HepG2 (cell line): Measurements from ENCODE around the gene NPDC1. TPM values are rescaled to one million over a fixed set of nuclear protein-coding genes. Genes with fewer than 3 reads are reported as not detected.

ENCODE experiments used
- ADNP ChIP-seq: sonication (generic); formaldehyde crosslinking; IDR thresholded peaks from 2 replicates; pipeline ENCODE4 v1.4.0; 2020; ENCODE audit warnings: missing genetic modification reagents
- AKAP8 ChIP-seq: sonication (generic); formaldehyde crosslinking; IDR thresholded peaks from 2 replicates; pipeline ENCODE4 v1.5.1; 2020; ENCODE audit warnings: mild to moderate bottlenecking, missing genetic modification reagents
- ARID2 ChIP-seq: sonication (generic); formaldehyde crosslinking; IDR thresholded peaks from 2 replicates; pipeline ENCODE4 v1.8.1; 2022; ENCODE audit warnings: mild to moderate bottlenecking, missing genetic modification reagents, borderline replicate concordance
- ATF1 ChIP-seq: IDR thresholded peaks from 2 replicates; pipeline ENCODE4 v1.6.1; 2016; ENCODE audit warnings: mild to moderate bottlenecking, control low read depth
- BATF2 ChIP-seq: sonication (generic); formaldehyde crosslinking; IDR thresholded peaks from 2 replicates; pipeline ENCODE4 v1.8.0; 2022; ENCODE audit warnings: mild to moderate bottlenecking, missing genetic modification reagents, moderate library complexity
- BRF2 ChIP-seq: sonication (generic); formaldehyde crosslinking; IDR thresholded peaks from 2 replicates; pipeline ENCODE4 v1.8.1; 2022; ENCODE audit warnings: mild to moderate bottlenecking, missing genetic modification reagents
- CAMTA2 ChIP-seq: sonication (generic); formaldehyde crosslinking; IDR thresholded peaks from 2 replicates; pipeline ENCODE4 v1.4.0; 2020; ENCODE audit warnings: mild to moderate bottlenecking, missing genetic modification reagents, borderline replicate concordance
- CBFB ChIP-seq: sonication (generic); formaldehyde crosslinking; IDR thresholded peaks from 2 replicates; pipeline ENCODE4 v1.4.0; 2020; ENCODE audit warnings: missing genetic modification reagents
- CENPBD1 ChIP-seq: sonication (generic); formaldehyde crosslinking; IDR thresholded peaks from 2 replicates; pipeline ENCODE4 v1.8.0; 2022; ENCODE audit warnings: missing genetic modification reagents, low read depth, mild to moderate bottlenecking, borderline replicate concordance
- DR1 ChIP-seq: sonication (generic); formaldehyde crosslinking; IDR thresholded peaks from 2 replicates; pipeline ENCODE4 v1.8.0; 2021; ENCODE audit warnings: mild to moderate bottlenecking, missing genetic modification reagents, inconsistent platforms
- ELF3 ChIP-seq: IDR thresholded peaks from 2 replicates; pipeline ENCODE4 v1.6.1; 2016; ENCODE audit warnings: missing genetic modification reagents, missing compliant biosample characterization
- FOXK2 ChIP-seq: fragments of 450-650 bp; IDR thresholded peaks from 2 replicates; pipeline ENCODE4 v1.6.1; 2016
- GFI1 ChIP-seq: sonication (generic); formaldehyde crosslinking; IDR thresholded peaks from 2 replicates; pipeline ENCODE4 v1.5.0; 2020; ENCODE audit warnings: missing genetic modification reagents, mild to moderate bottlenecking, borderline replicate concordance
- HIVEP1 ChIP-seq: sonication (generic); formaldehyde crosslinking; IDR thresholded peaks from 2 replicates; pipeline ENCODE4 v1.4.0; 2020; ENCODE audit warnings: mild to moderate bottlenecking, missing genetic modification reagents
- LBX2 ChIP-seq: sonication (generic); formaldehyde crosslinking; IDR thresholded peaks from 2 replicates; pipeline ENCODE4 v1.5.0; 2020; ENCODE audit warnings: missing genetic modification reagents, mild to moderate bottlenecking, borderline replicate concordance
- NFATC3 ChIP-seq: sonication (generic); formaldehyde crosslinking; IDR thresholded peaks from 2 replicates; pipeline ENCODE4 v1.5.1; 2020; ENCODE audit warnings: mild to moderate bottlenecking, missing genetic modification reagents
- NR3C1 ChIP-seq: sonication (generic); formaldehyde crosslinking; IDR thresholded peaks from 2 replicates; pipeline ENCODE4 v1.4.0; 2020; ENCODE audit warnings: missing genetic modification reagents
- ONECUT2 ChIP-seq: sonication (generic); formaldehyde crosslinking; IDR thresholded peaks from 2 replicates; pipeline ENCODE4 v1.4.0; 2020; ENCODE audit warnings: missing genetic modification reagents
- PAWR ChIP-seq: sonication (generic); formaldehyde crosslinking; IDR thresholded peaks from 2 replicates; pipeline ENCODE4 v1.4.0; 2020; ENCODE audit warnings: missing genetic modification reagents, mild to moderate bottlenecking, borderline replicate concordance
- PBX3 ChIP-seq: sonication (generic); formaldehyde crosslinking; IDR thresholded peaks from 2 replicates; pipeline ENCODE4 v1.8.1; 2023; ENCODE audit warnings: missing genetic modification reagents, inconsistent platforms, borderline replicate concordance
- PHF20 ChIP-seq: sonication (generic); formaldehyde crosslinking; IDR thresholded peaks from 2 replicates; pipeline ENCODE4 v1.5.0; 2020; ENCODE audit warnings: mild to moderate bottlenecking, missing genetic modification reagents
- ZNF275 ChIP-seq: sonication (generic); formaldehyde crosslinking; IDR thresholded peaks from 2 replicates; pipeline ENCODE4 v1.8.0; 2022; ENCODE audit warnings: missing genetic modification reagents, mild to moderate bottlenecking, inconsistent platforms, borderline replicate concordance
- ZNF383 ChIP-seq: sonication (generic); formaldehyde crosslinking; IDR thresholded peaks from 2 replicates; pipeline ENCODE4 v1.4.0; 2020; ENCODE audit warnings: missing genetic modification reagents, mild to moderate bottlenecking, borderline replicate concordance
- ZNF414 ChIP-seq: sonication (generic); formaldehyde crosslinking; IDR thresholded peaks from 2 replicates; pipeline ENCODE4 v1.5.0; 2020; ENCODE audit warnings: missing genetic modification reagents
- ZNF441 ChIP-seq: sonication (generic); formaldehyde crosslinking; IDR thresholded peaks from 2 replicates; pipeline ENCODE4 v1.7.0; 2021; ENCODE audit warnings: missing genetic modification reagents, borderline replicate concordance
- polyA plus RNA-seq, 8 experiments: library from polyadenylated mRNA; depleted of rRNA in 3 of 8; stranded (reverse) in 7 of 8; unstranded in 1 of 8; fragments of >200 nt; fragmentation: Illumina TruSeq in 4 of 8; extraction: Trizol in 4 of 8; gene quantifications; 2 replicates each; pipeline versions ENCODE4 v1.2.1 to v1.2.3, GENCODE V29; 2011 to 2016; ENCODE audit warnings: low read depth in 4 of 8, missing spikeins in 1 of 8, mixed read lengths in 1 of 8; ENCODE audit not compliant: insufficient read depth in 1 of 8
- total RNA-seq, 5 experiments: library from RNA; depleted of rRNA; stranded (reverse); fragments of >200 nt; fragmentation: Illumina TruSeq; extraction: Trizol; gene quantifications; 2 replicates each; pipeline ENCODE4 v1.2.3, GENCODE V29; 2016; ENCODE audit warnings: low read depth in 1 of 5

NPDC1 gene
- total and polyA plus RNA-seq, 2 of the 13 experiments (the other 11 are each of a cell fraction or from before 2014, with no cell fraction given): 0.84 to 5.4 TPM

- no peak for TF ChIP-seq DR1
- TF ChIP-seq ZNF275 (CRISPR knock-in tag): peak; percentile 48; the same call in 1 of the 2 replicates
- TF ChIP-seq CBFB (CRISPR knock-in tag): no peak; the same call in 1 of the 2 replicates
- no peak for TF ChIP-seq CAMTA2
- peak; percentile 74; the same call in 1 of the 2 replicates for TF ChIP-seq ZNF441 (CRISPR knock-in tag)
- peak; percentile 89 for TF ChIP-seq AKAP8 (CRISPR knock-in tag)
- TF ChIP-seq ARID2 (CRISPR knock-in tag): peak; percentile 73; the same call in 1 of the 2 replicates
- TF ChIP-seq GFI1 (CRISPR knock-in tag): peak; percentile 19
- TF ChIP-seq ATF1 (CRISPR knock-in tag): no peak
- 0 out of 2 replicates have a peak, but pooled peaks have one; percentile 49 for TF ChIP-seq LBX2 (CRISPR knock-in tag)
- TF ChIP-seq HIVEP1 (CRISPR knock-in tag): peak; percentile 35
- no peak for TF ChIP-seq CENPBD1
- TF ChIP-seq ZNF383 (CRISPR knock-in tag): no peak
- peak; percentile 73 for TF ChIP-seq ELF3
- no peak for TF ChIP-seq ADNP (CRISPR knock-in tag)
- TF ChIP-seq PAWR (CRISPR knock-in tag): no peak
- peak; percentile 19; the same call in 1 of the 2 replicates for TF ChIP-seq ONECUT2 (CRISPR knock-in tag)
- peak; percentile 49; the same call in 1 of the 2 replicates for TF ChIP-seq ZNF414
- peak; percentile 39 for TF ChIP-seq PHF20 (CRISPR knock-in tag)
- peak; percentile 69; the same call in 1 of the 2 replicates for TF ChIP-seq BATF2 (CRISPR knock-in tag)
- no peak for TF ChIP-seq PBX3
- TF ChIP-seq BRF2 (CRISPR knock-in tag): 0 out of 2 replicates have a peak, but pooled peaks have one; percentile 33
- no peak for TF ChIP-seq FOXK2
- no peak for TF ChIP-seq NR3C1
- no peak; the same call in 1 of the 2 replicates for TF ChIP-seq NFATC3 (CRISPR knock-in tag)
Measured at GRCh38 chr9:137046088-137046787, at the start of gene NPDC1 (continued).
